ENCODE results near the gene GALNT13.

Gene GALNT13

GRCh38 chr2:154331784-154332183, 460.1 kb downstream of the GALNT13 start:
- no peak for DNase-seq

- no peak for DNase-seq
Measured at GRCh38 chr2:154336201-154336600, 464.5 kb downstream of the GALNT13 start.

- no peak for DNase-seq
Measured at GRCh38 chr2:154338352-154338967, 466.7 kb downstream of the GALNT13 start.

GRCh38 chr2:154343282-154343681, 471.6 kb downstream of the GALNT13 start:
- DNase-seq: no peak

- DNase-seq: no peak
Measured at GRCh38 chr2:154350911-154351310, 479.2 kb downstream of the GALNT13 start.

- no peak for DNase-seq
Measured at GRCh38 chr2:154361276-154361675, 489.6 kb downstream of the GALNT13 start.

- DNase-seq: no peak
Measured at GRCh38 chr2:154368153-154368552, 496.4 kb downstream of the GALNT13 start.

GRCh38 chr2:154370873-154371272, 499.2 kb downstream of the GALNT13 start:
- DNase-seq: no peak

GRCh38 chr2:154374416-154374815, 502.7 kb downstream of the GALNT13 start:
- DNase-seq: no peak

- no peak for DNase-seq
Measured at GRCh38 chr2:154375579-154375931, 503.8 kb downstream of the GALNT13 start.

GRCh38 chr2:154381931-154382794, 510.4 kb downstream of the GALNT13 start:
- DNase-seq: no peak

GRCh38 chr2:154386186-154386585, 514.5 kb downstream of the GALNT13 start:
- no peak for DNase-seq

GRCh38 chr2:154391051-154391450, 519.3 kb downstream of the GALNT13 start:
- no peak for DNase-seq

- no peak for DNase-seq
Measured at GRCh38 chr2:154392256-154392655, 520.5 kb downstream of the GALNT13 start.

GRCh38 chr2:154394600-154394999, 522.9 kb downstream of the GALNT13 start:
- no peak for DNase-seq

GRCh38 chr2:154400563-154401290, 529.0 kb downstream of the GALNT13 start:
- DNase-seq: no peak

- no peak for DNase-seq
Measured at GRCh38 chr2:154402213-154402612, 530.5 kb downstream of the GALNT13 start.

- DNase-seq: no peak
Measured at GRCh38 chr2:154403242-154403790, 531.6 kb downstream of the GALNT13 start.

GRCh38 chr2:154408786-154409185, 537.1 kb downstream of the GALNT13 start:
- no peak for DNase-seq

GRCh38 chr2:154422251-154422650, 550.5 kb downstream of the GALNT13 start:
- no peak for DNase-seq

- no peak for DNase-seq
Measured at GRCh38 chr2:154425994-154426393, 554.3 kb downstream of the GALNT13 start.

GRCh38 chr2:154427453-154427852, 555.7 kb downstream of the GALNT13 start:
- DNase-seq: no peak

- DNase-seq: no peak
Measured at GRCh38 chr2:154428022-154428421, 556.3 kb downstream of the GALNT13 start.

- no peak for DNase-seq
Measured at GRCh38 chr2:154433010-154433409, 561.3 kb downstream of the GALNT13 start.

Measured in activated gamma-delta T cell treated with Interleukin-2 at 50 U/mL for 16 hours (primary cell).